ENCODE measurements around the gene ARRDC3.

DNA sequence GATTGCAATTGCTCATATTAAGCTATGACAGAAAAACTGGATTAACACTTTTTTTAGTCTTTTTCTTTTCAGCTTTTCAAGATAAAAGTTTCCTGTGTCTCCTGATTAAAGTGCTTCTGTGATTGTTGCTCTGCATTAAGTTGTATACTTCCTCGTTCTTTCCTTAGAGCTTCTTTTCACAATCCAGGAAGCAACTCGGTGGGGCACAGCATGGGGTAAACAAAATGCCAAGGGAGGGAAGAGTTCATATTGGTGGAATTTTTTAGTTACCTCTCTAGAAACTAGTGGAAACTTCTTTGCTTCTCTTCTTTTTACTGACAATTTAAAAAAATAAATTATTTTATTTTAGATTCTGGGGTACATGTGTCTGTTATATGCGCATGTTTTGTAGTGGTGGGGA, 37.8 kb upstream of the ARRDC3 start:
- no peak for TF ChIP-seq POLR2A (IDR thresholded peaks at IDR 0.05)
- TF ChIP-seq, protein P1, sequence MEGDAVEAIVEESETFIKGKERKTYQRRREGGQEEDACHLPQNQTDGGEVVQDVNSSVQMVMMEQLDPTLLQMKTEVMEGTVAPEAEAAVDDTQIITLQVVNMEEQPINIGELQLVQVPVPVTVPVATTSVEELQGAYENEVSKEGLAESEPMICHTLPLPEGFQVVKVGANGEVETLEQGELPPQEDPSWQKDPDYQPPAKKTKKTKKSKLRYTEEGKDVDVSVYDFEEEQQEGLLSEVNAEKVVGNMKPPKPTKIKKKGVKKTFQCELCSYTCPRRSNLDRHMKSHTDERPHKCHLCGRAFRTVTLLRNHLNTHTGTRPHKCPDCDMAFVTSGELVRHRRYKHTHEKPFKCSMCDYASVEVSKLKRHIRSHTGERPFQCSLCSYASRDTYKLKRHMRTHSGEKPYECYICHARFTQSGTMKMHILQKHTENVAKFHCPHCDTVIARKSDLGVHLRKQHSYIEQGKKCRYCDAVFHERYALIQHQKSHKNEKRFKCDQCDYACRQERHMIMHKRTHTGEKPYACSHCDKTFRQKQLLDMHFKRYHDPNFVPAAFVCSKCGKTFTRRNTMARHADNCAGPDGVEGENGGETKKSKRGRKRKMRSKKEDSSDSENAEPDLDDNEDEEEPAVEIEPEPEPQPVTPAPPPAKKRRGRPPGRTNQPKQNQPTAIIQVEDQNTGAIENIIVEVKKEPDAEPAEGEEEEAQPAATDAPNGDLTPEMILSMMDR (IDR thresholded peaks at IDR 0.05), result no peak

All from heart left ventricle (tissue), 13 donors.